Loucy (cell line): Measurements from ENCODE around the gene NOS1.

Source experiments
- CTCF ChIP-seq: fragments of 200-600 bp; sonication (generic); conservative IDR thresholded peaks from 2 replicates; pipeline ENCODE4 v1.5.1; 2014; ENCODE audit warnings: mild to moderate bottlenecking, antibody characterized with exemption, low read length
- EZH2phosphoT487 ChIP-seq: fragments of 200-600 bp; IDR thresholded peaks from 2 replicates; pipeline ENCODE4 v1.6.1; 2018; ENCODE audit warnings: antibody characterized with exemption, mild to moderate bottlenecking, moderate library complexity, borderline replicate concordance

- TF ChIP-seq CTCF (no peak), EZH2phosphoT487 (no peak)
Observed at GRCh38 chr12:117313926-117314325, 47.5 kb downstream of the NOS1 start.
